DND-41 (cell line): Measurements from ENCODE around the gene RAPGEF1.

ENCODE experiments used
- ATAC-seq: fragments of 200-7000 bp; cut with Tn5 transposase; 3 replicates; pipeline ENCODE4 v1.9.1; 2021; ENCODE audit warnings: low read depth; ENCODE audit not compliant: insufficient read depth
- DNase-seq: peaks from one replicate; pipeline ENCODE4 v3.0.0-alpha.2; 2020
- H2AFZ ChIP-seq: 2 replicates; pipeline ENCODE4 v1.6.0; 2012; ENCODE audit warnings: low read depth, low read length
- H3K27ac ChIP-seq: 2 replicates; pipeline ENCODE4 v1.5.1; 2012; ENCODE audit warnings: low read length, inconsistent platforms
- H3K27me3 ChIP-seq: fragments of 200-600 bp; sonication (generic); 2 replicates; pipeline ENCODE4 v1.6.0; 2012; ENCODE audit warnings: low read length, mild to moderate bottlenecking, inconsistent platforms; ENCODE audit not compliant: insufficient read depth, poor library complexity
- H3K36me3 ChIP-seq: 2 replicates; pipeline ENCODE4 v1.5.1; 2012; ENCODE audit warnings: low read length, inconsistent platforms; ENCODE audit not compliant: insufficient read depth
- H3K4me1 ChIP-seq: 2 replicates; pipeline ENCODE4 v1.5.1; 2012; ENCODE audit warnings: mild to moderate bottlenecking, low read length; ENCODE audit not compliant: insufficient read depth
- H3K4me2 ChIP-seq: 2 replicates; pipeline ENCODE4 v1.6.0; 2012; ENCODE audit warnings: mild to moderate bottlenecking, moderate library complexity, low read length, inconsistent platforms; ENCODE audit not compliant: insufficient read depth
- H3K4me3 ChIP-seq, 2 experiments: fragments of 200-600 bp in 1 of 2; shearing (Covaris generic) in 1 of 2; 2 replicates each; pipeline ENCODE4 v1.5.1; 2012 to 2016; ENCODE audit warnings: inconsistent platforms in 2 of 2, low read length in 2 of 2, mild to moderate bottlenecking in 2 of 2, low read depth in 1 of 2, moderate library complexity in 1 of 2
- H3K79me2 ChIP-seq: 2 replicates; pipeline ENCODE4 v1.6.0; 2012; ENCODE audit warnings: low read length, inconsistent platforms; ENCODE audit not compliant: insufficient read depth
- H3K9ac ChIP-seq: 2 replicates; pipeline ENCODE4 v1.6.0; 2012; ENCODE audit warnings: low read depth, mild to moderate bottlenecking, inconsistent platforms, low read length, moderate library complexity
- H3K9me3 ChIP-seq: 2 replicates; pipeline ENCODE4 v1.5.1; 2012; ENCODE audit warnings: low read length, moderate library complexity, mild to moderate bottlenecking, inconsistent platforms; ENCODE audit not compliant: insufficient read depth, severe bottlenecking
- H4K20me1 ChIP-seq: 2 replicates; pipeline ENCODE4 v1.6.0; 2012; ENCODE audit warnings: low read length; ENCODE audit not compliant: insufficient read depth
- CTCF ChIP-seq: IDR thresholded peaks from 2 replicates; pipeline ENCODE4 v1.5.1; 2012; ENCODE audit warnings: borderline replicate concordance, low read length, moderate library complexity, mild to moderate bottlenecking; ENCODE audit not compliant: poor library complexity, severe bottlenecking; ENCODE audit errors: extremely low read depth
- EZH2 ChIP-seq: IDR thresholded peaks from 3 replicates; pipeline ENCODE4 v1.6.1; 2012; ENCODE audit warnings: borderline replicate concordance, low read depth, mild to moderate bottlenecking, moderate library complexity, low read length, inconsistent platforms; ENCODE audit not compliant: severe bottlenecking

Gene RAPGEF1

GRCh38 chr9:131593936-131594665, 145.8 kb downstream of the RAPGEF1 start:
- TF ChIP-seq CTCF, result no peak
- no peak for TF ChIP-seq EZH2
- DNase-seq (no peak), ATAC-seq (no peak)
- Histone ChIP-seq H3K36me3 (peaks cover 61% of the 10 kb centered on the region), H3K9me3 (no peaks in the 10 kb centered on the region), H3K79me2 (no peaks in the 10 kb centered on the region), H3K27me3 (no peaks in the 10 kb centered on the region), H3K4me2 (no peak overlapping the region), H2AFZ (no peak overlapping the region), H3K4me1 (no peaks in the 10 kb centered on the region), H4K20me1 (no peaks in the 10 kb centered on the region), H3K27ac (no peak overlapping the region), H3K4me3 (no peak overlapping the region), H3K9ac (no peak overlapping the region)

GRCh38 chr9:131593091-131593820, 146.6 kb downstream of the RAPGEF1 start:
- peaks cover 66% of the 10 kb centered on the region for H3K36me3 ChIP-seq
- H3K9me3 ChIP-seq, result no peaks in the 10 kb centered on the region
- no peak for TF ChIP-seq CTCF
- no peak for TF ChIP-seq EZH2
- H3K79me2 ChIP-seq, result no peaks in the 10 kb centered on the region
- H3K27me3 ChIP-seq, result no peaks in the 10 kb centered on the region
- DNase-seq (no peak), ATAC-seq (no peak)
- H3K9ac ChIP-seq, result no peak overlapping the region
- no peak overlapping the region for H3K4me2 ChIP-seq
- H3K27ac ChIP-seq, result no peak overlapping the region
- no peak overlapping the region for H3K4me3 ChIP-seq
- H2AFZ ChIP-seq, result no peak overlapping the region
- H3K4me1 ChIP-seq, result no peaks in the 10 kb centered on the region
- H4K20me1 ChIP-seq, result no peaks in the 10 kb centered on the region

- Histone ChIP-seq H3K4me3 (no peak overlapping the region), H3K9ac (no peak overlapping the region), H3K4me1 (peaks cover 3% of the 10 kb centered on the region; the same call in 1 of the 2 replicates), H2AFZ (no peak overlapping the region), H4K20me1 (no peaks in the 10 kb centered on the region), H3K27me3 (no peaks in the 10 kb centered on the region), H3K4me2 (no peak overlapping the region), H3K79me2 (no peaks in the 10 kb centered on the region), H3K27ac (no peak overlapping the region), H3K9me3 (no peaks in the 10 kb centered on the region), H3K36me3 (peaks cover 61% of the 10 kb centered on the region)
- no peak for DNase-seq
- ATAC-seq, result no peak
- TF ChIP-seq EZH2 (no peak), CTCF (no peak)
Observed at GRCh38 chr9:131591845-131592208, 148.0 kb downstream of the RAPGEF1 start.
